ENCODE data around the gene TCF7L1. TPM values are rescaled to one million over a fixed set of nuclear protein-coding genes. Genes with fewer than 3 reads are reported as not detected.
"Not testable (repeated sequence)": the region's sequence is repeated elsewhere in the genome, so short reads cannot be mapped to it uniquely, and the experiment has no call there.

Gene TCF7L1
- total RNA-seq, 2 experiments from 2014 or later, result not detected

DNA sequence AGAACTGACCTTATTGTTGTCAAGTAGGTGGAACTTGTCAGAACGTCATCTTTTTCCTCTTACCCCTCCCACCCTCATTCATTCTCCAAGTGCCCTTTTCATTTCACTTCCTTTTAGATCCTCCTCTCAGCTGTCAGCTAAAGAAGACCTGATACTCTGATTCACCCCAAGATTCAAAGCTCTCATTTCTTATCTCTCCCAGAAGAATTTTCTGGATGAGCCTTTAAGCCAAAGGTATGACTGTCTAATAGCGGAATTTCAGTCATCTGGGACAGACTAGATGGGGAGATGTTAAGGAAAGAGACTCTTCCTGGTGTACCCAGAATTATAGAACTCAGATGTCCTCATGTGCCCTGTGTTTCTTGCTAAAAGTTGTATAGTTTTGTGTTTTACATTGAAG is 53.9 kb downstream of the TCF7L1 start:
- Mint-ChIP-seq H3K4me3 (no peak overlapping the region), H3K4me1 (peaks cover 4% of the 10 kb centered on the region), H3K36me3 (no peaks in the 10 kb centered on the region), H3K27me3 (peaks cover 18% of the 10 kb centered on the region), H3K9me3 (no peaks in the 10 kb centered on the region), H3K27ac (no peak overlapping the region)
- DNase-seq, result no peak
- POLR2A ChIA-PET, result no interaction called here
- no peak for ATAC-seq (ENCODE audit: low read depth)

DNA sequence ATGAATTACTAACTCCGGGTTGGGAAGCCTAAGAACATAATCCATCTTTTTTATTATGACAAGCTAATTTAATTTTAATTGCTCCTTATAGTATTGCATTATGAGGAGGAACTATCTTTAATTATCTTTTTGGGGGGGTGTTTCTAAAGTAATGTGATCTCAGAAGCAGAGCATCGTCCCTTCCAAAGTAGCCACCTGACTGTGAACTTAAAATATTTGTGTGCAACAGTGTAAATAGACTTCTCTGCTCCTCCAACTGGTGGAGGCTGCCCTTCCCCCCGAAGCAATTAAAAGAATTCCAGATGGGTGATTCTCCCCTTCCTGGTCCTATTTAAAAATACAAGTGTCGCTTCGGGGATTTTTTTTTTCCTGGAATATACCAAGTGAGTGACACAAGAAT is 55.7 kb downstream of the TCF7L1 start:
- ATAC-seq (ENCODE audit: low read depth), result no peak

DNA sequence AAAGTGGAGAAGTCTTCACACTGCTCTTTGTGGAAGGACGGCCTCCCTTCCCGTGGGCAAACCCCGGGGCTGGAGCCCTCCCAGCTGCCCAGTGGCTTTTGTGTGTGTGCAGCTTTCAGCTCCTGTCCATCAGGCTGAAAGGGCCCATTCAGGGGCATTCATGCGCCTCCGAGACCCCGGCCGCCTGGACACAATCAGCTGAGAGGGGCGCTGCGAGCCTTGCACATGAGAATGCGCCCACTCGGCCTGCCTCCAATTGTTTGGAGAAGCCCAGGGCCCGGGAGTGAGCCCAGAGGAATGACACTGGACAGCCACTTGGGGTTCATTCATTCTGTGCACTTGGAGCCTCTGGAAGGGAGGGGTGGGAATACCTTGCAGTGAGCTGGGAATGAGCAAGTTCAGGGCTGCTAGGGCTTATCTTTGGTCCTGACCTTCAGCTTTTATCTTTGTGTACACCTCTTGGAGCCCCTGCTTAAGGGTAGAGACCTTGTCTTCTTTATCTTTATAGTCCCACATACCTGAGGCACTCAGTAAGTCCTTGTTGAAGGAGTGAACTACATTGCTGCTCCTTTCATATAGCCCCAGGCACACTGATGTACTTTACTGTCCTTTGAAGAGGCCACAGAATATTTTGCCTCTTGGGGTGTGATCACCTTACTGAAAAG is 56.5 kb downstream of the TCF7L1 start:
- Mint-ChIP-seq H3K4me3 (no peak overlapping the region), H3K9me3 (no peaks in the 10 kb centered on the region), H3K4me1 (peaks cover 4% of the 10 kb centered on the region), H3K36me3 (no peaks in the 10 kb centered on the region), H3K27ac (no peak overlapping the region), H3K27me3 (peaks cover 26% of the 10 kb centered on the region)
- no peak for ATAC-seq (ENCODE audit: low read depth)
- POLR2A ChIA-PET, result no interaction called here
- DNase-seq, result no peak

More for the DNA sequence above, 55.7 kb downstream of the TCF7L1 start:
- Mint-ChIP-seq H3K4me3 (no peak overlapping the region), H3K4me1 (peaks cover 4% of the 10 kb centered on the region), H3K36me3 (no peaks in the 10 kb centered on the region), H3K27ac (no peak overlapping the region), H3K9me3 (no peaks in the 10 kb centered on the region), H3K27me3 (peaks cover 23% of the 10 kb centered on the region)
- POLR2A ChIA-PET, result no interaction called here
- no peak for DNase-seq

DNA sequence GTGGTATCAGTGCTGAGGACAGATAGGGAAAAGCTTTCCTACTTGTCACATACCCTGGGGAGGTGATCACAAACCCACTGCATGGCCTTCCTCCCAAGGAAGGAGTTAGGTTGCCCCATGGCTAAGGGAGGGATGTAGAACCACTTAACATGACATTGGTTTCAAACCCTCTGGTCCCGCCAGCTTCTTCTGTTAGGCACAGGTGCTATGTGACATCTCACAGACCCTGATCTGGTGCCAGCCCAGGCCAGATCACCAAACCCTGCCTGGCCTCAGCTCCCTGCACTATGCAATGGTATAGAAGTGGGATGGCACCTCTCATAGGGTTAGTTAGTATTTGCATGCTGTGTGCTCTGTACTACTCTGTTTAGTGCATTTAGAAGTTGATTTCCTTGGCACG is 58.0 kb downstream of the TCF7L1 start:
- Mint-ChIP-seq H3K27ac (no peak overlapping the region), H3K9me3 (no peaks in the 10 kb centered on the region), H3K36me3 (no peaks in the 10 kb centered on the region), H3K27me3 (peaks cover 26% of the 10 kb centered on the region), H3K4me1 (no peaks in the 10 kb centered on the region), H3K4me3 (no peak overlapping the region)
- POLR2A ChIA-PET, result no interaction called here
- DNase-seq (no peak), ATAC-seq (ENCODE audit: low read depth) (no peak)

- POLR2A ChIA-PET, result no interaction called here
- DNase-seq (no peak), ATAC-seq (ENCODE audit: low read depth) (no peak)
- no peak overlapping the region for H3K27ac Mint-ChIP-seq
- no peaks in the 10 kb centered on the region for H3K4me1 Mint-ChIP-seq
- H3K4me3 Mint-ChIP-seq, result no peak overlapping the region
- H3K36me3 Mint-ChIP-seq, result no peaks in the 10 kb centered on the region
- no peaks in the 10 kb centered on the region for H3K9me3 Mint-ChIP-seq
- peaks cover 25% of the 10 kb centered on the region for H3K27me3 Mint-ChIP-seq
Observed at GRCh38 chr2:85194780-85195480, 61.7 kb downstream of the TCF7L1 start.

DNA sequence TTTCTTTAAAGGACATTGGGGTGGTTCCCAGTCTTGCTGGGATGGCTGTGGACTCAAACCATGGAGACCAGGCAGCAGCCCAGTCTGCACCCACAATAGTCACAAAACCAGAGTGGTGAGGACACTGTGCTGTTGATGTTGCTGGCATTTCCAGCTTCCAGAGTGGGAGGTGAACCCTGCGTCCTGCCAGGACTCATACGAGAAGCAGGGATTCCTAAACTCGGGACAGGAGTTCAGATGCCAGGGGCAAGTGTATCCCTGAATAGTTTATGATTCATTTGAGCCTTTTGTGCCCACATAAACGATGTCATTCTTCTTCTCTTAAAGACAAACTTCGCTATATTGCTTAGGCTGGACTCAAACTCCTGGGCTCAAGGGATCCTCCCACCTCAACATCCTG is 62.8 kb downstream of the TCF7L1 start:
- POLR2A ChIA-PET, result no interaction called here

DNA sequence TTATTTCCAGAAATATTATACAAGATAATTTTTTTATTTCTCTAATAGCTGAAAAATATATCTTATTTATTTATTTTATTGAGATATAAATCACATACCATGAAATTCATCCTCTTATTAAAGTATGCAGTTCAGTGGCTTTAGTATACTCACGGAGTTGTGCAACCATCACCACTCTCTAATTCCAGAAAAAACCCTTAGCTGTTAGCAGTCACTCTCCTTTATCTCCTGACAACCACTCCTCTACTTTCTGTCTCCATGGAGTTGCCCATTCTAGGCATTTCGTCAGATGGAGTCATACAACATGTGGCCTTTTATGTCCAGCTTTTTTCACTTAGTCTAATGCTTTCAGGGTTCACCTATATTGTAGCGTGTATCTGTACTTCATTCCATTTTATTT is 66.5 kb downstream of the TCF7L1 start:
- Mint-ChIP-seq H3K4me1 (no peaks in the 10 kb centered on the region), H3K27me3 (peaks cover 19% of the 10 kb centered on the region), H3K36me3 (no peaks in the 10 kb centered on the region), H3K4me3 (no peak overlapping the region), H3K9me3 (no peaks in the 10 kb centered on the region), H3K27ac (no peak overlapping the region)
- DNase-seq (no peak), ATAC-seq (ENCODE audit: low read depth) (no peak)
- POLR2A ChIA-PET, result no interaction called here

More for the DNA sequence above, 62.8 kb downstream of the TCF7L1 start:
- DNase-seq, result no peak
- Mint-ChIP-seq H3K27me3 (peaks cover 25% of the 10 kb centered on the region), H3K4me3 (no peak overlapping the region), H3K9me3 (no peaks in the 10 kb centered on the region), H3K36me3 (no peaks in the 10 kb centered on the region), H3K27ac (no peak overlapping the region), H3K4me1 (no peaks in the 10 kb centered on the region)
- ATAC-seq (ENCODE audit: low read depth), result no peak

DNA sequence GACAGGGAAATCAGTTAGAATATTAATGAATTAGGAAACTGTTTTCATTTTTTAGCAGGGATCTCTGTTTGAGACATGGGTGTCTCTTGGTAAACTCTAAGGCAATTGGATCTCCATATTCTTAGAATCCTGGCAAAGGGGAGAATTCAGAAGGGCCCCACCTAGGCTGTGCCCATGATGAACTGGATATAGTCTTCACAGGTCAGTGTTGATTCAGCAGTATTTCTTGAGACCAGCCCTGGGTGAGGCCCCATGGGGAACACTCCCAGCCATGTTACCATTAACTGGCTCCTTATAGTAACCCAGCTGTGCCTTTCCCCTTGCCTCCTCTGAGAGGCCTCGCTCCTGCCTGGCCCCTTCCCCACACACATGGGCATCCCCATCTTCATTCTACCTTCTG is 76.7 kb downstream of the TCF7L1 start:
- Mint-ChIP-seq H3K4me1 (no peaks in the 10 kb centered on the region), H3K4me3 (no peak overlapping the region), H3K27ac (no peak overlapping the region), H3K9me3 (no peaks in the 10 kb centered on the region), H3K27me3 (peaks cover 22% of the 10 kb centered on the region), H3K36me3 (no peaks in the 10 kb centered on the region)
- POLR2A ChIA-PET, result no interaction called here
- ATAC-seq (ENCODE audit: low read depth) (no peak), DNase-seq (no peak)

DNA sequence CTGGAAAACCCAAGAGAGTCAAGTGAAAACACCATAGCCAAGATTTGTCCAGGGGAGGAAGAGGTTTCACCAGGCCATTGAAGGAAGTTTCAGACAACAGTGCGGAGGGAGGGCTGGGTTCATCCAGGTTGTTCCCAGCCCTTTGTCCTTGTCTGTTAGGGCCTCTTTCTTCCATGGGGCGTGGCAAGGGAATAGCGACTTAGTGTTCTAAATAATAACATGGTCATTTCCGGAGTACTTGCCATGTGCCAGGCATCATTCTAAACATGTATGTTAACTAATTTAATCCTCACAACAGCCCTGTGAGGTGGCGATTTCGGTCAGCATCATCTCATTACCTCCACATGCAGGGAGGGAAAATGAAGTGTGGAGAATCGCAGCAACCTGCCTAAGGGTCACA is 77.3 kb downstream of the TCF7L1 start:
- no peak for ATAC-seq (ENCODE audit: low read depth)
- no peaks in the 10 kb centered on the region for H3K4me1 Mint-ChIP-seq
- no peaks in the 10 kb centered on the region for H3K36me3 Mint-ChIP-seq
- no peaks in the 10 kb centered on the region for H3K9me3 Mint-ChIP-seq
- no peak for DNase-seq
- peaks cover 24% of the 10 kb centered on the region for H3K27me3 Mint-ChIP-seq
- POLR2A ChIA-PET, result no interaction called here
- H3K4me3 Mint-ChIP-seq, result no peak overlapping the region
- no peak overlapping the region for H3K27ac Mint-ChIP-seq

GRCh38 chr2:85211606-85212005 is 78.4 kb downstream of the TCF7L1 start:
- ATAC-seq (ENCODE audit: low read depth); H3K4me3 Mint-ChIP-seq; POLR2A ChIA-PET; DNase-seq; H3K27ac Mint-ChIP-seq; H3K36me3 Mint-ChIP-seq; H3K4me1 Mint-ChIP-seq; H3K9me3 Mint-ChIP-seq: not testable (repeated sequence)
- H3K27me3 Mint-ChIP-seq, result peaks cover 29% of the 10 kb centered on the region

- no peak for ATAC-seq (ENCODE audit: low read depth)
- POLR2A ChIA-PET, result no interaction called here
- Mint-ChIP-seq H3K27ac (no peak overlapping the region), H3K27me3 (peaks cover 33% of the 10 kb centered on the region), H3K36me3 (no peaks in the 10 kb centered on the region), H3K9me3 (no peaks in the 10 kb centered on the region), H3K4me1 (no peaks in the 10 kb centered on the region), H3K4me3 (no peak overlapping the region)
- no peak for DNase-seq
Observed at GRCh38 chr2:85212841-85213240, 79.6 kb downstream of the TCF7L1 start.

- Mint-ChIP-seq H3K4me3 (no peak overlapping the region), H3K4me1 (no peaks in the 10 kb centered on the region), H3K36me3 (no peaks in the 10 kb centered on the region), H3K27ac (no peak overlapping the region), H3K9me3 (no peaks in the 10 kb centered on the region), H3K27me3 (peaks cover 32% of the 10 kb centered on the region)
- ATAC-seq (ENCODE audit: low read depth), result no peak
- POLR2A ChIA-PET, result no interaction called here
- DNase-seq, result no peak
Observed at GRCh38 chr2:85213404-85213803, 80.2 kb downstream of the TCF7L1 start.

- H3K36me3 Mint-ChIP-seq, result no peaks in the 10 kb centered on the region
- peaks cover 37% of the 10 kb centered on the region for H3K27me3 Mint-ChIP-seq
- H3K4me1 Mint-ChIP-seq, result no peaks in the 10 kb centered on the region
- H3K9me3 Mint-ChIP-seq, result no peaks in the 10 kb centered on the region
- no peak for ATAC-seq (ENCODE audit: low read depth)
- POLR2A ChIA-PET, result no interaction called here
- no peak overlapping the region for H3K4me3 Mint-ChIP-seq
- DNase-seq, result no peak
- no peak overlapping the region for H3K27ac Mint-ChIP-seq
Observed at GRCh38 chr2:85213901-85214512, 80.8 kb downstream of the TCF7L1 start.

DNA sequence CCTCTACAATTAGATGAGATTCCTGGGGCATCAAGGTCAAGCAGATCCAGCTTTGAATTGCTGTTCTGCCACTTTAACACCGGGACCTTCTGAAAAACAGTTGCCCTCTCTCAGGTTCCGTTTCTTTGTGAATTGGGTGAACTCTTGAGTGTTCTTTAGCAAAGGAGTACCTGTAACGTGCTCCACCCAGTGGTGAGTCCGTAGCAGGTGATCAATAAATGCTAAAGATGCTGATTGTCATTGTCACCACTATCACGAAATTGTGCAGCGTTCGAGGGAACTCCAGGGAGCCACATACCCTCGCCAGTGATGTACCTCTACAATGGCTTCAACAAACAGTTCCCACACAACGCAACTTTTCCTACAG is 81.9 kb downstream of the TCF7L1 start:
- no peak overlapping the region for H3K4me3 Mint-ChIP-seq
- peaks cover 37% of the 10 kb centered on the region for H3K27me3 Mint-ChIP-seq
- H3K4me1 Mint-ChIP-seq, result no peaks in the 10 kb centered on the region
- DNase-seq (no peak), ATAC-seq (ENCODE audit: low read depth) (no peak)
- POLR2A ChIA-PET, result no interaction called here
- no peaks in the 10 kb centered on the region for H3K36me3 Mint-ChIP-seq
- no peak overlapping the region for H3K27ac Mint-ChIP-seq
- H3K9me3 Mint-ChIP-seq, result no peaks in the 10 kb centered on the region
